ENCODE measurements around the gene CRISPLD2.

DNA sequence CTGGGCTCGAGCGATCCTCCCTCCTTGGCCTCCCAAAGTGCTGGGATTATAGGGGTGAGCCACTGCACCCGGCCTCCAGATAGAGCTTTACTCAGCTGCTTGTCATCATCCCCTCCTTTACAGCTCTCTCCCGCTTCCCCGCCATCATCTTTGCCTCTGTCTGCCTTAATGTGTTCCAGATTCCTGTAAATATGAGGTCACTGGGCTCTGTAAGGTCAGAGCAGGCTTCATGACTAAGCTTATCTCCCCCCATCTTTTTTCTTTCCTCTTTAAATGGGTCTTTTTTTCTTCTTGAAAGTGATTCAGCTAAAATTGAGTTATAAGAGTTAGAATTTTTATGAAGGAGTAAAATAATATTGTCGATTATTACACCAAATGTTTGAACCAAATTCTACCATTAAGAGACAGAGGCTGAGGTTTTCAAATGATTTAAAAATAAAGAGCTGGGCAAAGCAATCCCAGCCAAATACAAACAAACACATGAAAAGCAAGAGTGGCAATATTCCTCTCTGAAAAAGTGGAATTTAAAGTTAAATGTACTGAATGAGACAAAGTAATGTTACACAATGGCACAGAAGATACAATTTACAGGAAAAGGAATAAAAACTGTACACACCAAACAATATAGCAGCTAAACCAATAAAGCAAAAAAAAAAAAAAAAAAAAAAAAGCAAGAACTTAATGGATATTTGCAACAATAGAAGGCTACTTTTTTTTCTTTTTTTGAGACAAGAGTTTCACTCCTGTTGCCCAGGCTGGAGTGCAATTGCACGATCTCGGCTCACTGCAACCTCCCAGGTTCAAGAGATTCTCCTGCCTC lies 62.1 kb downstream of the CRISPLD2 start:
- TF ChIP-seq, protein P1, sequence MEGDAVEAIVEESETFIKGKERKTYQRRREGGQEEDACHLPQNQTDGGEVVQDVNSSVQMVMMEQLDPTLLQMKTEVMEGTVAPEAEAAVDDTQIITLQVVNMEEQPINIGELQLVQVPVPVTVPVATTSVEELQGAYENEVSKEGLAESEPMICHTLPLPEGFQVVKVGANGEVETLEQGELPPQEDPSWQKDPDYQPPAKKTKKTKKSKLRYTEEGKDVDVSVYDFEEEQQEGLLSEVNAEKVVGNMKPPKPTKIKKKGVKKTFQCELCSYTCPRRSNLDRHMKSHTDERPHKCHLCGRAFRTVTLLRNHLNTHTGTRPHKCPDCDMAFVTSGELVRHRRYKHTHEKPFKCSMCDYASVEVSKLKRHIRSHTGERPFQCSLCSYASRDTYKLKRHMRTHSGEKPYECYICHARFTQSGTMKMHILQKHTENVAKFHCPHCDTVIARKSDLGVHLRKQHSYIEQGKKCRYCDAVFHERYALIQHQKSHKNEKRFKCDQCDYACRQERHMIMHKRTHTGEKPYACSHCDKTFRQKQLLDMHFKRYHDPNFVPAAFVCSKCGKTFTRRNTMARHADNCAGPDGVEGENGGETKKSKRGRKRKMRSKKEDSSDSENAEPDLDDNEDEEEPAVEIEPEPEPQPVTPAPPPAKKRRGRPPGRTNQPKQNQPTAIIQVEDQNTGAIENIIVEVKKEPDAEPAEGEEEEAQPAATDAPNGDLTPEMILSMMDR (conservative IDR thresholded peaks at IDR 0.05; ENCODE audit: low read length), result no peak
- TF ChIP-seq EZH2phosphoT487 (IDR thresholded peaks at IDR 0.05; ENCODE audit: borderline replicate concordance), result no peak

Measured in Loucy (cell line).